LNCaP clone FGC (cell line): ENCODE measurements around the gene BOLA3.

ENCODE experiments used
- DNase-seq: peaks from one replicate; pipeline ENCODE4 v3.0.0-alpha.2; 2011; ENCODE audit warnings: low read depth
- H3K4me3 ChIP-seq: 2 replicates; pipeline ENCODE4 v1.5.1; 2011; ENCODE audit warnings: mild to moderate bottlenecking, low read depth, low read length, control low read depth
- TF ChIP-seq, protein P1 (sequence below): IDR thresholded peaks from 2 replicates; pipeline ENCODE4 v1.5.1; 2012; ENCODE audit warnings: mild to moderate bottlenecking; ENCODE audit not compliant: control insufficient read depth, insufficient read depth; ENCODE audit errors: extremely low read depth

BOLA3 gene

DNA sequence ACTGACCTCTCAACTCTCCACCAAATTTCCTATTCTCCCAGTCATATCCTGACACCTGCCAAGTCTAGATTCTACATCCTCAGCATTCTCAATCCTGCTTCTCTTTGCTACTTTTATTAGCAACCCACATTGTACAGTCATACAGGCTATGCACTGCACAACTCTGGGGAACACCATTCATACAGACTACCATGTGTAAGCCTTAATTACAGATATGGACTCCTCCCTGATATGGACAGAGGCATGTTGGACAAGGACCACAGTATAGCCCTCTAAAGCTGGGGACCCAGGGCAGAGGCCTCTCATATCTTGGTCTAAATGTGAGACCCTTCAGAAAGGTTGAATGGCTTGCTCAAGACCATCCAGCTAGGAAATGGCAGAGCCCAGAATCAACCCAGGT lies 36.3 kb downstream of the BOLA3 start:
- no peak for DNase-seq
- TF ChIP-seq, protein P1, sequence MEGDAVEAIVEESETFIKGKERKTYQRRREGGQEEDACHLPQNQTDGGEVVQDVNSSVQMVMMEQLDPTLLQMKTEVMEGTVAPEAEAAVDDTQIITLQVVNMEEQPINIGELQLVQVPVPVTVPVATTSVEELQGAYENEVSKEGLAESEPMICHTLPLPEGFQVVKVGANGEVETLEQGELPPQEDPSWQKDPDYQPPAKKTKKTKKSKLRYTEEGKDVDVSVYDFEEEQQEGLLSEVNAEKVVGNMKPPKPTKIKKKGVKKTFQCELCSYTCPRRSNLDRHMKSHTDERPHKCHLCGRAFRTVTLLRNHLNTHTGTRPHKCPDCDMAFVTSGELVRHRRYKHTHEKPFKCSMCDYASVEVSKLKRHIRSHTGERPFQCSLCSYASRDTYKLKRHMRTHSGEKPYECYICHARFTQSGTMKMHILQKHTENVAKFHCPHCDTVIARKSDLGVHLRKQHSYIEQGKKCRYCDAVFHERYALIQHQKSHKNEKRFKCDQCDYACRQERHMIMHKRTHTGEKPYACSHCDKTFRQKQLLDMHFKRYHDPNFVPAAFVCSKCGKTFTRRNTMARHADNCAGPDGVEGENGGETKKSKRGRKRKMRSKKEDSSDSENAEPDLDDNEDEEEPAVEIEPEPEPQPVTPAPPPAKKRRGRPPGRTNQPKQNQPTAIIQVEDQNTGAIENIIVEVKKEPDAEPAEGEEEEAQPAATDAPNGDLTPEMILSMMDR, result no peak
- no peak overlapping the region for H3K4me3 ChIP-seq

DNA sequence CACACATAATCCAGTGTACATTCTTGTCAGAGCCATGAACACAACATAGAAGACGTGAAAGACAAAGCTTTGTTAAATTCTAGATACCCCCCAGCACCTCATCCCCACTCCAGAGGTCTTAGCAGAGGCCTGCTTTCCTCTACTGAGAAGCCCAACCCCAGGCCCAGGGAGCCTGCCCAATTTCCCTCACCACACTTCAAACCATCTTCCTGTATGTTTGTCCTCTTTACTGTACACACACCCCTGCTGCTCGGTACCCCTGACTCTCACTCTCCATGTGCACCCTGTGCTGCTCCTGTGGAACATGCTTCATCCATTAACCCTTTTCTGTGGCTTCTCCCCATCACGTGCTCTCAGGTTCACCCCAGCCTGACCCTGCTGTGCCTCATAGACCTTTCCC lies 37.2 kb downstream of the BOLA3 start:
- TF ChIP-seq, protein P1, result no peak
- H3K4me3 ChIP-seq, result no peak overlapping the region
- no peak for DNase-seq

GRCh38 chr2:74109551-74109950 lies 38.2 kb downstream of the BOLA3 start:
- TF ChIP-seq, protein P1, result no peak
- no peak for DNase-seq
- no peak overlapping the region for H3K4me3 ChIP-seq

GRCh38 chr2:74107071-74107470 lies 40.6 kb downstream of the BOLA3 start:
- DNase-seq, result no peak
- no peak overlapping the region for H3K4me3 ChIP-seq
- TF ChIP-seq, protein P1, result no peak

GRCh38 chr2:74105413-74105812 lies 42.3 kb downstream of the BOLA3 start:
- DNase-seq, result no peak
- TF ChIP-seq, protein P1, result no peak

GRCh38 chr2:74104839-74105238 lies 42.9 kb downstream of the BOLA3 start:
- TF ChIP-seq, protein P1, result no peak
- H3K4me3 ChIP-seq, result no peak overlapping the region

More at GRCh38 chr2:74105413-74105812, 42.3 kb downstream of the BOLA3 start:
- no peak overlapping the region for H3K4me3 ChIP-seq

GRCh38 chr2:74103763-74104162 lies 43.9 kb downstream of the BOLA3 start:
- H3K4me3 ChIP-seq, result no peak overlapping the region
- TF ChIP-seq, protein P1, result no peak
- no peak for DNase-seq

More at GRCh38 chr2:74104839-74105238, 42.9 kb downstream of the BOLA3 start:
- no peak for DNase-seq
